HG03025 (cell line): Measurements from ENCODE around the gene HOTAIR.

ENCODE experiments used
- ATAC-seq: cut with Tn5 transposase; IDR thresholded peaks from one replicate; pipeline ENCODE4 v1.9.1; 2021; ENCODE audit warnings: mild to moderate bottlenecking, moderate library complexity; ENCODE audit not compliant: unreplicated experiment, low FRiP score

The HOTAIR gene

DNA sequence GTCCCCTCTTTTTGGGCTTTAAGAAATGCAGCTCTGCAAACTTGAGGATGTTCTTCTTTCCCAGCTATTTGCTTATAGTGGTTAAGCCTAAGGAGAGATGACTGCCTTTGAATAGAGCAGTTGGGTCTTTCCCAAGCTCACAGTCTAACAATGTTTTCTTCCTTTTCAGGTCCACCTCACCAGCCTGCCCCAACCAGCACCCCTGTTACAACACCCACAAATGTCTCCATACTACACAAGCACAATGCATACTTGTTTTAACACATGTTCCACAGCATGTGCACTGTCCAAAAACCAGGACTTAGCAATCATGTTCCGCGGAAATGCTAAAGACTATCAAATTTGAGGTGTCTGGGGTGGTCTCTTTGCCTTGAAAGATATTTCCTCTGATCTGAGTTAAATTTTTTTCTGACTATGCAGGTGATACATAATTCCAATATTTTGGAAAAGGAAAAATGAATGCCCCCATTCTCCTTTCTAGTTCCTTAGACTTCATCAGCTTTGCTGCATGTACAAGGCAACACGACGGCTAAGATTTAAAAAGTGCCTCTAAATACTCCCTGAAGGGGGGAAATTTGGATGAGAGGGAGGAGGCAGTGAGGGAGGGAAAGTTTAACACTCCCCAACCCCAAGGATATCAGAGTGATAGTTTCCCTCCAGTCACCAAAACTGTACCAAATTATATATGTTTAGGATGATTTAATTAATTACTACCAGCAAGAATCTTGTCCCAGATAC lies 42.7 kb downstream of the HOTAIR start:
- no peak for ATAC-seq

DNA sequence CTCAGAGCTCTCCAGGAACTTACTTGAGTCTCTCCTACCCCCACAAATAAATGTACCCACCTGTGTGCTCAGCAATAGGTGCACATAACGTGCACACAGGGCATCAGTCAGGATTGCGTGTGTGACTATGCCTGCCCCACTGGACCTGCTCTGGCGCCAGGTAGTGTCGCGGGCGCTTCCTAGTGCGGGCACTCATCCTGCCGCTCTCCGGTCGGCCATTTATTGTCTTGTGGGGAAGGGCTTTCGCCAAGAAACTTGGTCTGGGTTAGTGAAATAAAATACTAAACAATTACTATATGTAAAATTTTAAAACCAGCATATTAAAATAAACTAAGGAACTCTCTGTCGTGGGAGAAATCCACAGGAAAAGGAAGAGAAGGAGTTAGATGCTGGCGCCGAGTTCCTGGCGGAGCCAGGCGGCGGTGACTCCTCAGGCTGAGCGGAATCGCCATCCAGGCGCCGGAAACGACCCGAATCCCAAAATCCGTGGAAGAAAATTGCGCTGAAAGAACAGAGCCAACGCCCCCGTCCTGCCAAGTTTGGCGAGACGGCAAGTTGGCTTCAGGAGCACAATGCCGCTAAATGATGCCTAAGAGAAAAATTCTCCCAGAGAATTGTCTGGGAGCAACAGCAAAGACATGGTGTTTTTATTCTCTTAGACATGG lies 44.0 kb downstream of the HOTAIR start:
- no peak for ATAC-seq

DNA sequence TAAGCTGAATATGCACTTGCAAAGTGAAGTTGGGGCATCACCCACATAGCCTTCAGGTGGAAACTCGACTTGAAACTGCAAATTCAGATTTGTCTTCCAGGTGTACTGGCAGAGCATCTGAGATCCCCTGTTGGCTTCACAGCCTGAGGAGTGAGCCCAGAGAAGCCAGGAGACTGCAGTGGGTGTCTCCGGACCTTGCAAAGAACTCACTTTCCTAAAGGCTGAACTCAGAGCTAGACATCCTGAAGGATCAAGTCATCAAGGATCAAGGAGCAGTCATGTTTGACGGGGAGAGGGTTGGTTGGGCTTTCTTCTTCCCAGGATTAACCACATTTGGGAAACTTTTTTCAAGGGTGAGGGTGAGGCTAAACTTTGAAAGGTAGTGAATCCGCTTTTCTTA lies 45.2 kb downstream of the HOTAIR start:
- ATAC-seq: no peak

DNA sequence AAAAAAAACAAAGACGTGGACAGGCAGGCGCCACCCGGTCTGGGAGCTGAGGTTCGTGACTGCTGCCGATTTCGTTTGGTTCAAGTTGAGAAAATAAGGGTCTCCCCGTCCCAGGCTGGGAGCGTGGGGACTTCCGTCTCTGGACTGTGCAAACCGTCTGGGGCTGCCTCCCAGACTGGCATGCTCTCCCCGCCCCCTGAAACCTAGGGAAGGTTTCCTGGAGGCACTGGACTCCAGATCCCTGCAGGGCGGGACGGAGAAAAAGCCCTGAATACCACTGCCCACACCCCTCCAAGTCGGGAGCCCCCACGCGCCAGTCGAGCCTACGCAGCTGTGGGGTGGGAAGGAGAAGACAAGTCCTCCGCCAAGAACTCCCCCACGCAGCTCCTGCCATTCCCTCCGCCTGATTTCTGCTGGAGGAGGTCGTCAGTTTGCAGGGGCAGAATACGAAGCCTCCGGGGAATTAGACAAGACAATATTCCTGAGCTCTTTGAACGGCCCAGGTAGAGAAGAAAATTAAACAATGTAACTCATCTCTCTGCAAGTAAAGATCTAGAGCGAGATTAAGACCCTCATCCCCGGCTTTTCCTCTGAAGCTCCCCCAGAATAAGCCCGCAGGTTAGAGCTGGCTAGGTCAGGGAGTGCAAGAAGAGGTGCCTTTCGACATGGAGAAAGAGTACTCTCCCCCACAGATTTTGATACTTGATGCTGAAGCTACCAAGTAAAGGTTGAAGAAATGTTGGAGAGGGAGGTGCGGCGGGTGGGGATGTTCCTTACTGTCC lies 46.5 kb downstream of the HOTAIR start:
- ATAC-seq: no peak

DNA sequence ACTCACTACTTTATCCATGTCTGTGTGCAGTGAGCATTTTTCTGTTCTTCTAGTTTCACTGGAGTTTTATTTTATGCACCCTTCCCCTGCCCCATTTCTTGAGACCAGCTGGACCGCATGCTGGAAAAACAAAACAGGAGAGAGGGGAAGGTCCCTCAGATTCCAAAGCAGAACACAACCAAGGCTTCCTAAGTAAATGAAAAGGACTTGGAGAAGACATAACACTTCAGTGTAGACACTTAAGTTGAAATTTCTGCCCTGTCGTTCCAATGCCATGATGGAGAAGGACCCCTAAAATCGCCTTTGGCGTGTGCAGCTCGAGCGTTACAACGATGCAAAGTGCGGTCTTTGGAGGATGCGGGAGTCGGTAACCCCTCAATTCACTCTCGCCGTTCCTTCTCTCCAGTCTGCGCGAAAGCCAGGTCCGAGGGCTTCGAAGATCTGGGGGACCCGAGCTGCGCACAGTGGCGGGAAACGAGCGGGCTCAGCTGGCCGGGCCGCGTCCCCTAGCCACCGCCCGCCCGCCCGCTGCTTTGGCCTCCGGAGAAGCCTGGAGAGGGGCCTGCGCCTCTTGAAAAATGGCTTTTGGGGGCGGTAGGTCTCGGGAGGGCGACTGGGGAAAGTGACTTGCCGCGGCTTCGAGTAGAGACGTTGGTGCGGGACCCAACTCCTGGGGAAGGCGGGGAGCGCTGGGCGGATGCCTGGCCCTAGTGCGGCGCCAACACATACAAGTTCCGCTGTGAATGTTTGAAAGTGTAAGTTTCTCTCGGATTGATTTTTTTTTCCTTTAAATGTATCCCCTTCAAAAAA lies 47.3 kb downstream of the HOTAIR start:
- ATAC-seq: no peak

DNA sequence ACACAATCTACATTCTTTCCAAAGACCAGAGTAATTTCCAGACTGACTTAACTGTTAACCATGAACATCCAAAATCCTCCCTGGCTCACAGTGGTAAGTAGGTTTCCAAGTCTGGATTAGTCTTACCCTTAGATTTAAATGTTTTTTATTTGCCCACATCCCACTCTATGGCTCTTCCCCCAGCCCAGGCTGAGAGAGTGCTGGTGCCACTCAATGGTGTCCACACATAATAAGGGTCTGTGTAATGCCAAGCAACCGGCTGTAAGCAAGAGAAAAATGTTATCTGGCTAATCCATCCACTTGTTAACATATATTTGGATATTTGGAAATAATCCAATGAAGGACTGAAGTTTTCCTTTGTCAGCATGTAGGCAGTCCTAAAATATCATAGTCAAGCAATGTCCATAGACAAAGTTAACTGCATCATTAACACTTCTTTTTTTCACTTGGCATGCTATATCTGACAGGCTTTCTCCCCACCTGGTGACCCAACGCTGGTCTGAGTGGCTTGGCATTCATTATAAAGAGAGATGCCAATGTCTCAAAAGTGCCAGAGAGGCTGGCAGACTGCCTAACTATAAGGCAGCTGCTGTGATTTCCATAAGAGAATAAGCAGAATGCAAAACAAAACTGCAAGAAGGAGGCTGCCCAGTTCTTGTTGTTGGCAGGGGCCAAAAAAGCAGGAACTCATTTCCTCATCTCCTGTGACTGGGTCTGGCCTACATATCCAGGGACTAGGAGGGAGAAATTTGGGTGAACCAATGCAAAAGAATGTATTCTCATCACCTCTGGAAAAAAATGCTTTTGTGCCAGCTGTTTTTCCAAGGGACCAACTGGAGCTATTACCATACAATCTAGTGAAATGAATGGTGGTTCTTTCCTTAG lies 50.0 kb downstream of the HOTAIR start:
- no peak for ATAC-seq

DNA sequence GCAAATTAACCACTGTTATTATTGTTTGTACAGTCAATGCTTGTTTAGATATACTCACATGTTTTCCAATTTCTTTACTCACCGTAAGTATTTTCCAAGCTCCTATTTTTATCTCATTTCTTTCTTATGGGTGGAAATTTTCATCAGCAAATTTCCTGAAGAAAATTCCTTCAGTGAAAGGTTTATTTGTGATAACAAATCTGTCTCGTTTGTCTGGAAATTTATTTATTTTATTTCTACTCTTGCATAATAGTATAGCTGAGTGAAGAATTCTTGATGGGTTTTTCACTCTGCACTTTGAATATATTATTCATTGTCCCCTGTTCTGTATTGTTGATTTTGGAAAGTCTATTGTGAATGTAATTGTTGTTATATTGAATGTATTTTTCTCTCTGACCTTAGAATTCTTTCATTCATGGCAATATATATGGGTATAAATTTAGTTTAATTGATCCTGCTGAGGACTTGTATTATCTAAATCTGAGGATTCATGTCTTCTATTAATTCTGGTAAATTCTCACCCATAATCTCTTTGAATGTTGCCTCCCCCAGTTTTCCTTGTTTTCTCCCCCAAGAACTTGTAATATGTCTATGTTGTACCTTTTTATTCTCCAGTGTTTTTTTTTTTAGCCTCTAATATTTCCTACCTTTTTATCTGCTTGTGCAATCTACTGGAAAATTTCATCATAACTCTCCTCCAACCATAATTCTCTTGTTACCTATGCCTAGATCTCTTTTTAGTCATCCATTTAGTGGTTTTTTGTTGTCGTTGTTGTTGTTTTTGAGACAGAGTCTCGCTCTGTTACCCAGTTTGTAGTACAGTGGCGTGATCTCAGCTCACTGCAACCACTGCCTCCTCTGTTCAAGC lies 57.7 kb downstream of the HOTAIR start:
- ATAC-seq: no peak
